HG03432 (cell line): ENCODE measurements around the gene MICAL2.

Source experiments
- ATAC-seq: cut with Tn5 transposase; IDR thresholded peaks from one replicate; pipeline ENCODE4 v1.9.1; 2021; ENCODE audit warnings: mild to moderate bottlenecking, moderate library complexity; ENCODE audit not compliant: unreplicated experiment

MICAL2 gene

DNA sequence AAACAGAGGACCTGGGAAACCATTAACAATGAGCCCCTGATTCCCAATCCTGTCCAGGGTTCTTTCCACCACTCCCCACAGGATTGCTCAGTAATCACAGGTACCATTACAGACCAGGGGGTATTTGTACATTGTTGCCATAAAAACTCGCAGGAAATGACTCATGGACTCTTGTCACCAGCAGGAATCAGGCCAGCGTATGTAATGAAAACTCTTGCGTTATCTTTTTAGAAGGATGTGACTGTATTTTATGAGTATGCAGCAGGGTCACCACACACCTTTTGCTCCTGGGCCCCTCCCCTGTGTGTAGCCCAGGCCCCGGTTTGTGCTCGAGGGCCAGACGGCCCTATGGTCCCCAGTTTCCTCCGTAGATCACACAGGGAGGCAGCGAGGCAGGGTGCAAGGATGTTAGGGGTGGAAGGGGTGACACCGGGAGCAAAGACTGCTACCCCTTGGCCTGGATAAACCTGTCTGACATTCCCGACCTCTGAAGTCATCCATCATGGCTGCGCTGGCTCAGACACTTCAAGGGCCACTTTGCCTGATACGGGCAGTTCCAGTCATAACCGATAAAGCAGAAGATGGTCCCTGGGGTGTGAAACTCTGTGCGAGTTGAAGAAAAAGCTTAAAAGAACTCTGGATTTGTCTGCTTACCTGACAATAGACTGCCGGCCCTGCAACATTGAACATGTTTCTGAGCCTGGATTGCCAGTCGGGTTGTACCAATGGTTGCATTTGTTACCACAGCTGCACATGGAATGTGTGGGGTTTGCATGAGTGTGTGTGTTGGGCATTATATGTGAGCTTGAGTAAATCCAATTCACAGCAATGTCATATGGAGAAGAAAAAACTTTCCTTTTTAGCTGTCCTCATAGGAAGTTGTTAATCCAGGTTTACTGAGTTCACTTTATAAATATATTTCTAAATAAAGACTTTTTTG, 56.9 kb downstream of the MICAL2 start:
- ATAC-seq = no peak

DNA sequence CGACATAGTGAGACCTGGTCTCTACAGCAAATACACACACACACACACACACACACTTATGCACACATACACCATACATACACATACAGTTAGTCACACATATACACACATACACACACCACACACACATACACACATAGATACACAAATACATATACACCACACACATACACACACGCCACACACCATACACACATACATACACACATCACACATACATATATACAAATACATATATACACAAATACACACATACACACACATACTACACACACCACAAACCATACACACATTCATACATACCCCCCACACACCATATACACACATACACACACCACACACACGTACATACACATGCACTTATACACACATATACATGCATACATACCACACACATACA, 57.7 kb downstream of the MICAL2 start:
- no peak for ATAC-seq

DNA sequence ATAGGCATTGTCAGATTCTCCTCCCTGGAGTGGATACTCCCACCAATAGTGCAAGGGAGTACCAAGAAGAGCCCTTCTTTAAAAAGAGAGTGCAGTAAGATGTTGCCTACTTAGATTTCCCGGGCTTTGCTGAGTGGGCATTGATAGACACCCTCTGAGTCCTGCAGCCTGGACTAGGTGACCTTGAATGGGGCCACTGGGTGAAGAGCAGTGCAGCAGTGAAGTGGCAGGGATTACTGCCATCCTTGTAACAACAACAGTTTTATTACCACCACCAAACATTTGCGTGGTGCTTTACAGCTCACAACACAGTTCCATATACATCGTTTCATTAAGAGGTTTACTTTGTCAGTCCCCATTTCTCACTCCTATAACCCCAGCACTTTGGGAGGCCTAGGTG, 59.4 kb downstream of the MICAL2 start:
- no peak for ATAC-seq

DNA sequence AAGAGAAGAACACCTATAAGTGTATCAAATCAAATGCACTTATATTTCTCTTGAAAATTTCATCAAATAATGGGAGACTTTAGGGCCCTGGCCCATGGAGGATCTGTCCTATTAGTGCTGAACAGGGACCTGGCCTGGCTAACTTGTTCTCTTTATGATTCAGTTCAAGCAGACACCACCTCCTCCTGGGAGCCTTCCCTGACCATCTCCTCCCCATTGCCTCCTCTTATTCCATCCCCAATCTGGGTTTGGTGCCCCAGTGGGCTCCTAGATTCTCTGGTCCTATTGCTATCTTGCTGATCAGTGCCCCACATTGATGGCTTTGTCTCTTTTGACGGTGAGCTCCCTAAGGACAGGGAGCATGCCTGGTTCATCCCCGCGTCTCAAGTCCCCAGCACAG, 60.1 kb downstream of the MICAL2 start:
- no peak for ATAC-seq

DNA sequence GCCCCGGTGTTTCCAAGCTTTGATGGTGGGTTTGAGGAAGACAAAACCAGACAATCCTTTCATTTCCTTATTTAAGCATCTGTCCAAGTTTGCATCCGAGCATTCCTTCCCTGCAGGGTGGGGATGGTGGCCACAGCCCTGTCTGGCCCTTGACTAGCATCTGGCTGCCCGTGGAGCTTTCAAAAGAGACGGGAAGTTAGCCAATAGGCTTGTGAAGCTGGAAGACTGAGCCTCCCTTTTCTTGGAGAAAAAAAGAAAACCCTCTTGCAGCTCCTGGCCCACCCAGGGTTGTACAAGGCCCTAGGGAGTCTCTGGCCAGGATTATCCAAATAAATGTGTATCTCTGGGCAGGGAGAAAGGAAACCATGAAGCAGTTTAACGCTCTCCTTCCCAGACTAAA, 60.6 kb downstream of the MICAL2 start:
- ATAC-seq = no peak

DNA sequence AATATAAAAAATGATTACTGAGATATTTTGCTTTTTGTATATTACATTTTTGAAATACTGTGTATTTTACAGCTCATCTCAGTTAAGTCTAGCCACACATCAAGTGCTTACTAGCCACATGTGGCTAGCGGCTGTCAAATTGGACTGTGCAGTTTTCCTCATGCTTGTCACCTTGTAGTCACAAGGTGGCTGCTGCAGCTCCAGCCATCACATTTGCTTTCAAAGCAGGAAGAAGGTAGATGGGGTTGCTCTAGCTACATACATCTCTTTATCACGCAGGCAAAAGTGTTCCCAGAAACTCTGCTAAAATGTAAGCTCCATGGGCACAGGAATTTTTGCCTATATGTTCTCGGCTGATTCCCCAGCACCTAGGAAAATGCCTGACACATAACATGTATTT, 61.5 kb downstream of the MICAL2 start:
- ATAC-seq = no peak

DNA sequence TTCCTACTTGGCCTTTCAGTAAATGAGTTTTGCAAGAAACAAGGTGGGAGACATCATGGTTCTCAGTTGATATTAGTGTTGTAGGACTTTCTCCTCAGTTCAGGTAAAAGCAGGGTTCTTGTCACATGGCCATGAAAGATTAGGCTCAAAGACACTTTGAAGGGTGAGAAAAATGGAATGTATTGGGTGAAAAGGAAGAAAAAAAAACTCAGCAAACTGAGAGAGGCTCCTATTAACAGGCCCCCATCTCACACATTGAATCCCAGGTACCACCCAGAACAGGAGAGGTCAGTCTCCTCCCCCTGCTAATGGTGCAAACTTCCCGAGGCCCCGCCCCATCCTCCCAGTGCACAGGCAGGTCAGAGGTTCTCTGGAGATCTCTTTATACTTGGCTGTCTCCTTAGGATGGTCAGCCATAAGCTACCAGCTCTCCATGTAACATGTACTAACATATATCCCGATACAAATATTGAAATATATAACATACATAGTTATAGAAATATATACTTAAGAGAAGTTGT, 62.2 kb downstream of the MICAL2 start:
- no peak for ATAC-seq

DNA sequence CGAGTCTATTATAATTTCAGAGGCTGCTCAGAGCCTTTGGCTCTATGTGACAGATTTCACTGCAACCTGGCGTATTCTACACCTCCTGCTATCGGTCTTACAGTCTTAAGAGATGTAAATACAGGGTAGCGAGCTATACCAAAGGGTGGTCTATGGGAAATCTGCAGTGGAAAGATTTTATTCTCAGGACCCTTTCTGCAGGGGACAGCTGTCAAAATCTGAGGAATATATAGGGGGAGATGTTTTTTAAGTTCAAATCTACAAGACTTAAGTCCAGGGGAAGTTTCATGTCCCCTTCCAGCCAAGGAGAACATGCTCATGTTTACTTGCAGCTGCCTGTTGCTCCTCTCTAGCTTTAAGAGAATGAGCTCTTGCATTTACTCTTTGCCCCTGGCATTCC, 62.7 kb downstream of the MICAL2 start:
- ATAC-seq = no peak

DNA sequence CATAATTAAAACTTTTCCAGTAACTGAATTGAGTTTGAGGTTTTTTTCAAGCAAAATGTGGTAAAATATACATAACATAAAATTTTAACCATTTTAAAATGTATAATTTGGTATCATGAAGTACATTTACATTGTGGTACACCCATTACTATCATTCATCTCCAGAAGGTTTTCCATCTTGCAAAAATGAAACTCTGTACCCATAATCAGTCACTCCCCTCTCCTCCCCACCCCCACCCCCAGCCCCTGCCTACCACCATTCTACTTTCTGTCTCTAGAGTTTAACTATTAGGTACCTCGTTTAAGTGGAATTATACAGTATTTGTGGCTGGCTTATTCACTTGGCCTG, 63.7 kb downstream of the MICAL2 start:
- peak; percentile 51 for ATAC-seq

DNA sequence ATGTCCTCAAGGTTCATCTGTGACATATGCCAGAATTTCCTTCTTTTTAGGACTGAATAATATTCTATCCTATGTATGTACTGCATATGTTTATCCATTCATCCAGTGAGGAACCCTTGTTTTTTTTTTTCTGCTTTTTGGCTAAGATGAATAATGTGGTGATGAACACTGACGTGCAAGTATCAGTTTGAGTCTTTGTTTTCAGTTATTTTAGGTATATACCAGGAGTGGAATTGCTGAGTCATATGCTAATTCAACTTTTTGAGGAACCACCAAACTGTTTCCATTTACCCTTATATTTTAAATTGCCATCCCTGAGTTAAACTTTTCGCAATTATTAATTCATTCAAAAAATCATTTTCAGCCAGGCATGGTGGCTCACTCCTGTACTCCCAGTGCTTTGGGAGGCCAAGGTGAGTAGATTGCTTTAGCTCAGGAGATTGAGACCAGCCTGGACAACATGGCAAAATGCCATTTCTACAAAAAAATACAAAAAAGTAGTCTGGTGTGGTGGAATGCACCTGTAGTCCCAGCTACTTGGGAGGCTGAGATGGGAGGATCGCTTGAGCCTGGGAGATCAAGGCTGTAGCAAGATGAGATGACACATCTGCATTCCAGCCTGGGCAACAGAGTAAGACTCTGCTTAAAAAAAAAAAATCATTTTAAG, 64.2 kb downstream of the MICAL2 start:
- ATAC-seq = peak; percentile 88

DNA sequence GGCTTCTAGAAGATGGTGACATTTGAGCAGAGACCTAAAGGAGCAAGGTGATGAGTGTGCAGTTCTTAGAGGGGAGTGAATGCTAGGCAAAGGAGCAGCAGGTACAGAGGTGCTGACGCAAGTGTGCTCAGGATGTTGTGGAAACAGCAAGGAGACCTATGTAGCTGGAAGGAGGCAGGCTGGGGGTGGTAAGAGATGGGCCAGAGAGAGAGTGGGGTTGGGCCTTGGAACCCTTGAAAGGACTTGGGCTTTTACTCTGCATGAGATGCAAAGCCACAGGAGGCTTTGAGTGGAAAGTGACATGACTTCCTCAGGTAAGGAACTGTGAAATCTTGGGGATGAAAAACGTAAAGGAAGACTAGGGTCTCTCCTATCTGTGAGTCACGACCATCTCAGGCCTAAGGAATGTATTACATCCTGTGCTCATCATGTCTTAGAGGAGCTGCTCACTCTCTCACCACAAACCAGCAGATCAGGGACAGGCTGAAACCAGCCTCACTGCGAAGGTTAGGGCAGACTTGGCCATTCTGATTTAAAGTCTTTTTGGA, 65.4 kb downstream of the MICAL2 start:
- ATAC-seq = peak; percentile 39

DNA sequence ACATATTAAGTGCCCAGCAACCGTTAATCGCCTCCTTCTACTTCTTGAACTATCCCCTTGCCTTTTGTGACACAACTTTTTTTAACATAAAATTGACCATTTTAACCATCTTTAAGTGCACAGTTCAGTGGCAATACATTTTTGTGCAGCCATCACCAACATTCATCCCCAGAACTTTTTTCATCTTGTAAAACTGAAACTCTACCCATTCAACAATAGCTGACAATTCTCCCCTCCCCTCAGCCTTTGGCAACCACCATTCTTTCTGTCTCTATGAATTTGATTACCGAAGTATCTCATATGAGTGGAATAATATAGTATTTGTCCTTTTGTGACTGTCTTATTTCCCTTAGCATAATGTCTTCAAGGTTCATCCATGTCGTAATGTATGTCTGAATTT, 66.0 kb downstream of the MICAL2 start:
- no peak for ATAC-seq

DNA sequence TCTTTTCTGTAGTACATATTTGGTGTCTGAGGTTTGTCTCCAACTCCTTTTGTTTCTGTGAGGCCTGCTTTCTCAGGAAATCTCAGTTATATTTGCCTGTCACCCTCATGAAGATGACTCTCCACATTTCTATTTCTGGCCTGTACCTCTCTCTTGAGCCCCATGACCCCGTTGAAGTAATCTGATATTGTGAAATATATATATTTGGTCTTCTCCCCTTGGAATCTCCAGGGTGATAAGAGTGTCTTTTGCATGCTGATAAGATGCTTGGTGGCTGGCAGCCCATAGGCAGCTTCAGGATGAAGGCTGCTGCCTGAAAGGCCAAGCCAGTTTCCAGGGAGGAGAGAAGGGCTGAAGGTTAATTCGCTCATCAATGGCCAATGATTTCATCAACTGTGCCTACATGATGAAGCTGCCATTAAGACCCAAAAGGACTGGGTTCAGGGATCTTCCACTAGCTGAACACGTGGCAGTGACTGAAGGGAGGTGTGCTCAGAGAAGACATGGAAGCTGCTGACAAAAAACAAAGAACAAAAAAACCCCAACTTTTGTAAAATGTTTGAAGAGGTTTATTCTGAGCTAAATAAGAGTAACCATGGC, 67.4 kb downstream of the MICAL2 start:
- no peak for ATAC-seq

DNA sequence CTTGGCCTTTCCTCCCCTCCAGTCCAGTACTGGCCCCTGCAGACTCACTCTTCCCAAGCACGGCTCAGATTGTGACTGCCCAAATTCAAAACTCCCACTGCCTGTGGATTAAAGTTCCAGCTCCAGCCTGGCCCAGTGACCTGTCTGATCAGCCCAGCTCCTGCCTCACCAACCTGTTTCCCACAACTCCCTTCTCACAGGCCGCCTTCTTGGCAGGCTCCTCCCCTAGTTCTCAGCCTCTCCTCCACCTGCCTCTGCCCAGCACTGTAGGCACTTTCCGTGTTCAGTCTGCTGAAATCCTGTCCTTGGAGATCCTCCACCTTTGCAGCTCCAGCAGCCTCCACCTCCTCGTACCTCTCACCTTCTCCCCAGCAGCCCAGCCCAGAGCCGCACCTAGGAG, 68.6 kb downstream of the MICAL2 start:
- no peak for ATAC-seq

DNA sequence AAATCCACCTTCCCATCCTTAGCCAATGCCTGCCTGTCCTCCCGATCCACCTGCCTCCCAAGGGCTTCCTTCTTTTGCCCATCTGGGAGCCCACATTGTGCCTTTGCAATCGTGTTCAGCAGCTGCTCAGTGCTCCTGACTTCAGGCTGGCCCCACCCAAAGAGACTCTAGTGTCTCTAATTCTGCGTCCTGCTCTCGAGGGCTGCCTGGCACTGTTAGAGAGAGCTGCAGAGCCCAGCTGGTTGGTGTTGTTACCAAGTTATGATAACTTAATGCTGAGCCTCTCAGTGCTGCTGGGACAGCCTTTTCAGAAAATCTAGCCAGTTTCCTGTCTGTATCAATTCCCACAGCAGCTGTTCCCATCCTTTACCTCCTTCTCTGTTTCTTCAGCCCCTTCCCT, 69.1 kb downstream of the MICAL2 start:
- ATAC-seq = no peak

DNA sequence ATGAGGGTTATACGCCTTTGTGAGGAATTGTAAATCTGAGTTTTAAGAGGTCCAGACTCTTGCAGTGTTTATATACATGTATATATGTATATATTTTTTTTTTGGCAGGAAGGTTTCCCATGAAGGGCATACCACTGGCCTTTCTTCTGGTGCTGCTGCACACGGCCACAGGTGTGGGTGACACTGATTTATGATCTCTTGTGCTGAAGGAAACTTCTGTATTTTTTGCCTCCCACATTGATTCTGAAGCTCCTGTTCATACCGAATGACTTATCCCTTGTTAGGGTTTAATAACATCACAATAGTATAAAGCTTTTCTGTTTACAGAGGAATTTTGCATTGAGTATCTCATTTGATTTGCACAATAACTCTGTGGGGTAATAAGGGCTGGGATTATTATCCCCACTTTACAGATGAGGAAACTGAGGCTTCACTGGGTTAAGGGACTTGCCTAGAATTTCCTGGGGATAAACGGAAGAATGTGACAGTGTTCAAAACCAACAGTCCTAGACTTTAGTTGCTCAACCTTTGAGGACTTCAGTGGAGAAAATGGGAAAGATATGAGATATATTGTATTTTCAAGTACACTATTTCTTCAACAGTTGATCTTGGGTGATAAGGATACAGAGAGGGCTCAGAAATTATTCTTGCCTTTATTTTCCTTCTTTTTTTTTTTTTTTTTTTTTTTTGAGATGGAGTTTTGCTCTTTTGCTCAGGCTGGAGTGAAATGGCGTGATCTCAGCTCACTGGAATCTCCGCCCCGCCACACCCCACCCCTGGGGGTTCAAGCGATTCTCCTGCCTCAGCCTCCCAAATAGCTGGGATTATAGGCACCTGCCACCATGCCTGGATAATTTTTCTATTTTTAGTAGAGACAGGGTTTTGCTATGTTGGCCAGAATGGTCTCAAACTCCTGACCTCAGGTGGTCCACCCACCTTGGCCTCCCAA, 70.1 kb downstream of the MICAL2 start:
- ATAC-seq = no peak

DNA sequence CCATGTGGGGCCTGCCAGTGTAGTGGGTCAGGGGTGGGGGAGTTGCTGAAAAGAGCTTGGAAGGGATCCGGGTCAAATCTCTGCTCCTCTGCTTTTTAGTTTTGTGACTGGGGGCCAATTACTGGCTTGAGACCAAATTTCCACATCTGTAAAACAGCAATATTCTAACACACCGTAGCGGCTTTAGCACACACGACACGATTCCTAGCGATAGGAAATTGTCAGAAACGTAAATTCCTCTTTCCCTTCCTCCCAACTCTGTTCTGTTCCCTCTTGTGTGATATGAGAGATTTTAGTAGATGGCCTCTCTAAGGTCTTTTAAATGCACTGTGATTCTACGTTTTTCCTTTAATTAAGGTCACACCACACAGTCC, 71.9 kb downstream of the MICAL2 start:
- no peak for ATAC-seq

DNA sequence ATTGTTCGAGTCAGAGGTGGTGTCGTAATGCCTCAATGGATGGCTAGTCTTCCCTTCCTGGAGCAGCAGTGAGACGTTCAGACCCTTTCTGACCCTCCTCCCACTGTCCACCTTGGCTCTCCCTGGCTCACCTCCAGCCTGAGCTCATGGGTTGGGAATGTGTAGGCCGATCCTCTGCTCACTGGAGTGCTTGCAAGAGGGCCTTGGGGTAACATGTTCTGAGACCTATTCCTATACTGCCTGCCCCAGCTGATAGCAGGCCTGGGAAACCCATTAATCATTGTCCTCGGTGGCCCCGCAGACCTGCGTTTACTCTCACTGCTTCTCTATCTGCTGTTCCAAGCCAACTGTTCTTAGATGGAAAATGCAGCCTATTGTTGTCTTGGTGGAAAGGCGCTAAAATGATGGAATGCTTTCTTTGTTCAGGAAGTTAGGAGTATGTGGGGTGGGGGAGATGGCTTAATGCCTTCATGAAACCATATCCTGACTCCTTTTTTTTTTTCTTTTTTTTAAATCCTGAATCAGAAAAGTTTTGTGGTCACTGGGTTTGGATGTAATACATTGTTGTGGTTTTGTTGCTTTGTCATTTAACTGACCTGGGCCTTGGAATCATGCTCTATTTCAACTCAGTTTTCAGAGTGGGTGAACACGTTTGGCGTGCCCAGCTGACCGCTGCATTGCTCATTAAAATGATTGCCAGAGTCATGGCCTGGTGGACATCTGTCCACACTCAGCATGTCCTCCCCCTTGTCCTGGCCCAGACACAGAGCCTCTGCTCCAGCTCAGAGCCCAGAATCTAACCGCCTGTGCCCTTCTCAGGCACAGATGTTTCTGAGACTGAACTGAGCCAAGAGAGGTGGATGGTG, 72.5 kb downstream of the MICAL2 start:
- ATAC-seq = no peak

DNA sequence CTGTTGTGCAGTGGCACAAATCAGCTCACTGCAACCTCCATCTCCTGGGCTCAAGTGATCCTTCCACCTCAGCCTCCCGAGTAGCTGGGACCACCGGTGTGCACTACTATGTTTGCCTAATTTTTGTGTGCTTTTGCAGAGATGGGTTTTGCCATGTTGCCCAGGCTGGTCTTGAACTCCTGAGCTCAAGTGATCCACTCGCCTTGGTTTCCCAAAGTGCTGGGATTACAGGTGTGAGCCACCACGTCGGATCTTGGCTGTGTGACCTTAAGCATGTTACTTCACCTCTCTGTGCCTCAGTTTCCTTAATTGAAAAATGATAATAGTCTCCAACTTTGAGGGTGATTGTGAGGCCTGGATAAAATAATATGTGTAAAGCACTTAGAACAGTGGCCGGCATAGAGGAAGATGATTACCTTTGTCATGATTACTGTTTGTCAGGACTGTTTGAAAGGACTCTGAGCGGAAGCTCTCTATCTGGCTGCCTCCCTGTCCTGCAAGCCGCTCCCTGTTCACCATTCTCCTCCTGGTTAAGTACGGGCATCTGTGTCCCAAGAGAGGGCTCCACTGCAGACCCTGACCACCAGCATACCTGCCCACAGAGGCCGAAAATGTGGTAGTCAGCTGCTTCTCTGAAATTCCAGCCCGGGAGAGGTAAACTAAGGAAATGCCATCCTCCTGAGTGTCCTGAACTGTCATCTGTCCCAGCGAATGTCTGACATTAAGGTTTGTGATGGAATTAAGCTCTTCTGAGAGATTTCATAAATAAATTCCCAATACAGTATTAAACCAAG, 73.6 kb downstream of the MICAL2 start:
- no peak for ATAC-seq
